ENCODE measurements around the gene HMG20B.

DNA sequence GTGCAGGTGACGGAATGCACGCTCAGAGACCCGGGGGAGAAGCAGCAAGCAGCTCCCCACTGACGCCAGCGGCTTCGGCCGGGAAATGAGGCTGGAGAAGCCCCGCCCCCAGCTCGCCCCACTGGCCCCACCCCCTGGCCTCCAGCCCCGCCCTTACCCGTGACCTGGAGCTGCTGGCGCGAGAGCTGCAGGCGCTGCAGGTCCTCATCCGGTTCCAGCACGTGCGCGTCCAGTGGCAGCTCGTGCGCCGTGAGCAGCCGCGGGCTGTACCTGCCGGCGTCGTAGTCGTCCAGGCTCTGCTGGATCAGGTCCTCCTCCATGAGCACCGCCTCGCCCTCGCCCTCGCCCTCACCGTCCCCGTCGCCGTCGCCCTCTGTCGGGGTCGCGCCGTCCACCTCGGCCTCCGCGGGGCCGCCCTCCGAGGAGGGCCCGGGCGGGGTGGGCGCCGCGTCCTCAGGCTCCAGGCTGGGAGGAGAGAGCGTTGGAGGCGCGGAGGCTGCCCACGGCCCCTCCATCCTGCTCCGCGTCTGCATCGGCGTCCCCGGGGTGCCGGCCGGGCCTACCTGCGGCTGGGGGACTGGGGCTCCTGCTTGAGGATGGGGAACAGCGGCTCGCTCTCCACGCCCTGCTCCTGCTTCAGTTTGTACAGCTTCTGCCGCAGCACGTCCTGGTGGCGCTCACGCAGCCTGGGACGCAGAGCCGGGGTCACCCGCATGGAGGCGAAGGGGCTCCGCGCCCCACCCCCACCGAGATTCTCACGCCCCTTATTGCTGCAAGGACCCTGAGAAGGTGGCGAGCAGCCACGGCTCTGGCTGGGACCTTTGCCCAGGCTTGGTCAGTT, 40.4 kb downstream of the HMG20B start:
- TF ChIP-seq POLR2AphosphoS5 (IDR thresholded peaks at IDR 0.05), result no peak
- TF ChIP-seq, protein P1, sequence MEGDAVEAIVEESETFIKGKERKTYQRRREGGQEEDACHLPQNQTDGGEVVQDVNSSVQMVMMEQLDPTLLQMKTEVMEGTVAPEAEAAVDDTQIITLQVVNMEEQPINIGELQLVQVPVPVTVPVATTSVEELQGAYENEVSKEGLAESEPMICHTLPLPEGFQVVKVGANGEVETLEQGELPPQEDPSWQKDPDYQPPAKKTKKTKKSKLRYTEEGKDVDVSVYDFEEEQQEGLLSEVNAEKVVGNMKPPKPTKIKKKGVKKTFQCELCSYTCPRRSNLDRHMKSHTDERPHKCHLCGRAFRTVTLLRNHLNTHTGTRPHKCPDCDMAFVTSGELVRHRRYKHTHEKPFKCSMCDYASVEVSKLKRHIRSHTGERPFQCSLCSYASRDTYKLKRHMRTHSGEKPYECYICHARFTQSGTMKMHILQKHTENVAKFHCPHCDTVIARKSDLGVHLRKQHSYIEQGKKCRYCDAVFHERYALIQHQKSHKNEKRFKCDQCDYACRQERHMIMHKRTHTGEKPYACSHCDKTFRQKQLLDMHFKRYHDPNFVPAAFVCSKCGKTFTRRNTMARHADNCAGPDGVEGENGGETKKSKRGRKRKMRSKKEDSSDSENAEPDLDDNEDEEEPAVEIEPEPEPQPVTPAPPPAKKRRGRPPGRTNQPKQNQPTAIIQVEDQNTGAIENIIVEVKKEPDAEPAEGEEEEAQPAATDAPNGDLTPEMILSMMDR (IDR thresholded peaks at IDR 0.05; ENCODE audit: poor library complexity, severe bottlenecking), result no peak
